Chondrocyte (in vitro differentiated cells): ENCODE data around the gene GANC. TPM values are rescaled to one million over a fixed set of nuclear protein-coding genes. Genes with fewer than 3 reads are reported as not detected.
A peak's percentile ranks its signal among the peaks of the same experiment; 100 is the strongest.

Experiments
- DNase-seq: peaks from one replicate; pipeline ENCODE4 v3.0.0; 2021; ENCODE audit warnings: mixed read lengths, low spot score
- H3K27ac Mint-ChIP-seq: one replicate; pipeline ENCODE4 v1.8.0; 2021; ENCODE audit warnings: mild to moderate bottlenecking, moderate library complexity, mixed read lengths; ENCODE audit not compliant: unreplicated experiment
- H3K27me3 Mint-ChIP-seq: 2 replicates; pipeline ENCODE4 v1.8.0; 2021; ENCODE audit warnings: low read depth, mixed read lengths
- H3K36me3 Mint-ChIP-seq: 2 replicates; pipeline ENCODE4 v1.8.0; 2021; ENCODE audit warnings: low read depth, mixed read lengths
- H3K4me1 Mint-ChIP-seq: 2 replicates; pipeline ENCODE4 v1.8.0; 2021; ENCODE audit warnings: low read depth, mild to moderate bottlenecking, mixed read lengths
- H3K4me3 Mint-ChIP-seq: one replicate; pipeline ENCODE4 v1.8.0; 2021; ENCODE audit warnings: mild to moderate bottlenecking, moderate library complexity, mixed read lengths; ENCODE audit not compliant: unreplicated experiment
- H3K9me3 Mint-ChIP-seq: 2 replicates; pipeline ENCODE4 v1.8.0; 2021; ENCODE audit warnings: low read depth, mixed read lengths
- total RNA-seq: library from RNA; stranded (reverse); gene quantifications from 3 replicates; pipeline ENCODE4 v1.2.1, GENCODE V29; 2021
- TF ChIP-seq, protein P1 (sequence below): fragments of 200-600 bp; sonication (generic); IDR thresholded peaks from 2 replicates; pipeline ENCODE4 v1.5.0; 2021; ENCODE audit warnings: antibody characterized with exemption, mild to moderate bottlenecking, moderate library complexity

Gene GANC
- total RNA-seq, 1 donor from 2014 or later = 20.7 TPM

GRCh38 chr15:42371096-42371495, 98.1 kb downstream of the GANC start:
- TF ChIP-seq, protein P1, sequence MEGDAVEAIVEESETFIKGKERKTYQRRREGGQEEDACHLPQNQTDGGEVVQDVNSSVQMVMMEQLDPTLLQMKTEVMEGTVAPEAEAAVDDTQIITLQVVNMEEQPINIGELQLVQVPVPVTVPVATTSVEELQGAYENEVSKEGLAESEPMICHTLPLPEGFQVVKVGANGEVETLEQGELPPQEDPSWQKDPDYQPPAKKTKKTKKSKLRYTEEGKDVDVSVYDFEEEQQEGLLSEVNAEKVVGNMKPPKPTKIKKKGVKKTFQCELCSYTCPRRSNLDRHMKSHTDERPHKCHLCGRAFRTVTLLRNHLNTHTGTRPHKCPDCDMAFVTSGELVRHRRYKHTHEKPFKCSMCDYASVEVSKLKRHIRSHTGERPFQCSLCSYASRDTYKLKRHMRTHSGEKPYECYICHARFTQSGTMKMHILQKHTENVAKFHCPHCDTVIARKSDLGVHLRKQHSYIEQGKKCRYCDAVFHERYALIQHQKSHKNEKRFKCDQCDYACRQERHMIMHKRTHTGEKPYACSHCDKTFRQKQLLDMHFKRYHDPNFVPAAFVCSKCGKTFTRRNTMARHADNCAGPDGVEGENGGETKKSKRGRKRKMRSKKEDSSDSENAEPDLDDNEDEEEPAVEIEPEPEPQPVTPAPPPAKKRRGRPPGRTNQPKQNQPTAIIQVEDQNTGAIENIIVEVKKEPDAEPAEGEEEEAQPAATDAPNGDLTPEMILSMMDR = peak; percentile 18
- H3K9me3 Mint-ChIP-seq = peaks cover 7% of the 10 kb centered on the region
- no peak overlapping the region for H3K27ac Mint-ChIP-seq
- no peaks in the 10 kb centered on the region for H3K4me1 Mint-ChIP-seq
- no peak for DNase-seq
- H3K36me3 Mint-ChIP-seq = peaks cover 6% of the 10 kb centered on the region
- no peak overlapping the region for H3K4me3 Mint-ChIP-seq
- no peaks in the 10 kb centered on the region for H3K27me3 Mint-ChIP-seq

DNA sequence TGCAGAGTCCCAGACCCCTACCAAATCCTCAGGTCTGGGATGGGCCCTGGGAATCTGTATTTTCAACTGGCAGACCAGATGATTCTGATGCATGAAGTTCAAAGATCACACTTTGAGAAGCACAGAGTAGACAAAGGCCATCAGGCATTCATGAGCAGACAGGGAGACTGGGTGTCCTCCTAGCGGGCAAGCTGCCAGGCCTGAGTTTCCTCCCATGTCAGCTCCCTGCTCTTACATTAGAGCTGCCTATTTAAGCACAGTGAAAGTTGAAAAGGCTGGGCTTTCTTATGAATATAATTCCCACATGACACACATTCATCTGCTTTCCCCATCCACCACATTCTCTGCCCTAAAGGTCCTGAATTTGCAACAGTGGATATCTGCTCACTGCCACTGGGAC, 100.3 kb downstream of the GANC start:
- no peak overlapping the region for H3K27ac Mint-ChIP-seq
- H3K4me1 Mint-ChIP-seq = no peaks in the 10 kb centered on the region
- TF ChIP-seq, protein P1 = no peak
- H3K27me3 Mint-ChIP-seq = peaks cover 1% of the 10 kb centered on the region
- no peak for DNase-seq
- peaks cover 18% of the 10 kb centered on the region for H3K9me3 Mint-ChIP-seq
- no peak overlapping the region for H3K4me3 Mint-ChIP-seq
- H3K36me3 Mint-ChIP-seq = peaks cover 8% of the 10 kb centered on the region

GRCh38 chr15:42373936-42374335, 100.9 kb downstream of the GANC start:
- Mint-ChIP-seq H3K4me1 (no peaks in the 10 kb centered on the region), H3K27ac (no peak overlapping the region), H3K27me3 (peaks cover 1% of the 10 kb centered on the region), H3K36me3 (peaks cover 7% of the 10 kb centered on the region), H3K9me3 (peaks cover 21% of the 10 kb centered on the region), H3K4me3 (no peak overlapping the region)
- DNase-seq = no peak
- TF ChIP-seq, protein P1 = no peak

DNA sequence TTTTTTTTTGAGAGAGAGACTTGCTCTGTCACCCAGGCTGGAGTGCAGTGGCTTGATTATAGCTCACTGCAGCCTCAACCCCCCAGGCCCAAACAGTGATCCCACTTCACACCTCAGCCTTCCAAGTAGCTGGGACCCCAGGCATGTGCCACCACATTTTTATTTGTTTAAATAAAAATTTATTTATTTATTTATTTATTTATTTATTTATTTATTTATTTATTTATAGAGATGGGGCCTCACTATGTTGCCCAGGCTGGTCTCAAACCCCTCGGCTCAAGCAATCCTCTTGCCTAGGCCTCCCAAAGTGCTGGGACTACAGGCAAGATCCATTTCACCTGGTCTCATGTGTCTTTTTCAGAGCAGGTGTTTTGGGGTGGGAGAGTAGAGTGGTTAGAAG, 101.8 kb downstream of the GANC start:
- H3K4me3 Mint-ChIP-seq = no peak overlapping the region
- H3K27me3 Mint-ChIP-seq = peaks cover 1% of the 10 kb centered on the region

DNA sequence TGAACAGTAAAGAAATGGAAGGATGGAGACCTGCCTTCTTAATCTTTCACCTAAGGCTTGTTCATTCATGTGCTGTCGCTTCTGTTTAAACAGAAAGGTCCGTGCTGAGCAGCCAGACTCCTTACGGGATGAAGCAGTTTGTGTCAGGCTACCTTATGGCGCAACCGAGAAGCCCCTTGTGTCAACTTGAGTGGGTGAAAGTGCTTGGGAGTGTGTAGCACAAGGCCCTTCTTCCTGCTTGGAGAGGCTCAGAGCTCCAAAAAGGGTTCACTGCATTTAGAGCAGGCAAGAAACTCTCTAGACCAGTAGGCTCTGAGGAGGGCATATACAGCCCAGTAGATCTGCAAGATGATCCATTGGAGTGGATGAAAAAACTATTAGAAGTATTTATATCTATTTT, 102.3 kb downstream of the GANC start:
- Mint-ChIP-seq H3K27me3 (peaks cover 1% of the 10 kb centered on the region), H3K27ac (no peak overlapping the region), H3K9me3 (peaks cover 22% of the 10 kb centered on the region), H3K4me3 (no peak overlapping the region), H3K36me3 (peaks cover 5% of the 10 kb centered on the region), H3K4me1 (no peaks in the 10 kb centered on the region)
- TF ChIP-seq, protein P1 = no peak
- DNase-seq = no peak

More for the DNA sequence above, 101.8 kb downstream of the GANC start:
- peaks cover 22% of the 10 kb centered on the region for H3K9me3 Mint-ChIP-seq
- H3K27ac Mint-ChIP-seq = no peak overlapping the region
- H3K36me3 Mint-ChIP-seq = peaks cover 5% of the 10 kb centered on the region
- TF ChIP-seq, protein P1 = no peak
- no peak for DNase-seq
- H3K4me1 Mint-ChIP-seq = no peaks in the 10 kb centered on the region
